ENCODE measurements around the gene MICALL2.

The MICALL2 gene

GRCh38 chr7:1433128-1433920 lies 25.9 kb downstream of the MICALL2 start:
- TF ChIP-seq Cebpa-rat (IDR thresholded peaks at IDR 0.05): no peak
- Histone ChIP-seq H4K20me1 (peaks cover 0 to 17% (median 0%) of the 10 kb centered on the region in 11 experiments; a peak in 1 of 22 replicates), H3K9me3 (replicated peaks in 1 of 11) (no peaks in the 10 kb centered on the region), H3K9ac (no peak overlapping the region), H3K4me2 (peak overlapping the region in 2 of 11 experiments; percentile 49 to 66; a peak in 3 of 22 replicates), H3K27me3 (0 out of 22 replicates have a peak, but pooled peaks cover 0 to 2% (median 0%) of the 10 kb centered on the region in 11 experiments), H3K27ac (no peak overlapping the region), H3K4me1 (peaks cover 9 to 22% (median 16%) of the 10 kb centered on the region in 10 experiments; a peak in 16 of 20 replicates), H3K4me3 (no peak overlapping the region), H3K36me3 (no peaks in the 10 kb centered on the region)

- no peak overlapping the region for H3K4me3 ChIP-seq
- H3K4me2 ChIP-seq: peak overlapping the region in 8 of 11 experiments; percentile 14 to 66 (median 48); a peak in 11 of 22 replicates
- no peak overlapping the region for H3K9ac ChIP-seq
- no peak for TF ChIP-seq Cebpa-rat (IDR thresholded peaks at IDR 0.05)
- H3K27ac ChIP-seq: no peak overlapping the region
- no peaks in the 10 kb centered on the region for H3K9me3 ChIP-seq (replicated peaks in 1 of 11)
- H3K36me3 ChIP-seq: no peaks in the 10 kb centered on the region
- peaks cover 9 to 22% (median 16%) of the 10 kb centered on the region in 10 experiments; a peak in 16 of 20 replicates for H3K4me1 ChIP-seq
- peaks cover 0 to 9% (median 0%) of the 10 kb centered on the region in 11 experiments; a peak in 1 of 22 replicates for H4K20me1 ChIP-seq
- H3K27me3 ChIP-seq: 0 out of 22 replicates have a peak, but pooled peaks cover 0 to 2% (median 0%) of the 10 kb centered on the region in 11 experiments
Observed at GRCh38 chr7:1432411-1433082, 26.7 kb downstream of the MICALL2 start.

- peaks cover 9 to 22% (median 16%) of the 10 kb centered on the region in 10 experiments; a peak in 16 of 20 replicates for H3K4me1 ChIP-seq
- TF ChIP-seq Cebpa-rat (IDR thresholded peaks at IDR 0.05): no peak
- peaks cover 0 to 5% (median 0%) of the 10 kb centered on the region in 11 experiments; a peak in 1 of 22 replicates for H4K20me1 ChIP-seq
- H3K4me3 ChIP-seq: no peak overlapping the region
- H3K9ac ChIP-seq: no peak overlapping the region
- peak overlapping the region in 8 of 11 experiments; percentile 13 to 66 (median 48); a peak in 7 of 22 replicates for H3K4me2 ChIP-seq
- H3K36me3 ChIP-seq: no peaks in the 10 kb centered on the region
- no peaks in the 10 kb centered on the region for H3K9me3 ChIP-seq (replicated peaks in 1 of 11)
- 0 out of 22 replicates have a peak, but pooled peaks cover 0 to 2% (median 0%) of the 10 kb centered on the region in 11 experiments for H3K27me3 ChIP-seq
- no peak overlapping the region for H3K27ac ChIP-seq
Observed at GRCh38 chr7:1431634-1432380, 27.5 kb downstream of the MICALL2 start.

GRCh38 chr7:1431226-1431625 lies 28.0 kb downstream of the MICALL2 start:
- no peak for TF ChIP-seq Cebpa-rat (IDR thresholded peaks at IDR 0.05)
- H3K9ac ChIP-seq: no peak overlapping the region
- H3K27me3 ChIP-seq: 0 out of 22 replicates have a peak, but pooled peaks cover 0 to 2% (median 0%) of the 10 kb centered on the region in 11 experiments
- peaks cover 9 to 22% (median 16%) of the 10 kb centered on the region in 10 experiments; a peak in 16 of 20 replicates for H3K4me1 ChIP-seq
- no peak overlapping the region for H3K4me3 ChIP-seq
- no peak overlapping the region for H3K27ac ChIP-seq
- H4K20me1 ChIP-seq: peaks cover 0 to 5% (median 0%) of the 10 kb centered on the region in 11 experiments; a peak in 1 of 22 replicates
- H3K36me3 ChIP-seq: no peaks in the 10 kb centered on the region
- H3K9me3 ChIP-seq (replicated peaks in 1 of 11): no peaks in the 10 kb centered on the region
- no peak overlapping the region for H3K4me2 ChIP-seq

GRCh38 chr7:1430056-1430845 lies 29.0 kb downstream of the MICALL2 start:
- no peak overlapping the region for H3K4me3 ChIP-seq
- H4K20me1 ChIP-seq: peaks cover 0 to 5% (median 0%) of the 10 kb centered on the region in 11 experiments; a peak in 1 of 22 replicates
- no peaks in the 10 kb centered on the region for H3K9me3 ChIP-seq (replicated peaks in 1 of 11)
- no peak overlapping the region; a peak in 1 of 22 replicates for H3K4me2 ChIP-seq
- peaks cover 9 to 22% (median 16%) of the 10 kb centered on the region in 10 experiments; a peak in 16 of 20 replicates for H3K4me1 ChIP-seq
- H3K27me3 ChIP-seq: 0 out of 22 replicates have a peak, but pooled peaks cover 0 to 2% (median 0%) of the 10 kb centered on the region in 11 experiments
- H3K27ac ChIP-seq: no peak overlapping the region
- no peak for TF ChIP-seq Cebpa-rat (IDR thresholded peaks at IDR 0.05)
- no peaks in the 10 kb centered on the region for H3K36me3 ChIP-seq
- no peak overlapping the region for H3K9ac ChIP-seq

- TF ChIP-seq Cebpa-rat (IDR thresholded peaks at IDR 0.05): no peak
- Histone ChIP-seq H3K27ac (peak overlapping the region in 8 of 11 experiments; percentile 12 to 59 (median 48); a peak in 12 of 22 replicates), H3K4me1 (peaks cover 9 to 22% (median 16%) of the 10 kb centered on the region in 10 experiments; a peak in 16 of 20 replicates), H3K9me3 (replicated peaks in 1 of 11) (no peaks in the 10 kb centered on the region), H3K4me2 (peak overlapping the region in 10 of 11 experiments; percentile 19 to 64 (median 50); a peak in 16 of 22 replicates), H3K36me3 (no peaks in the 10 kb centered on the region), H3K4me3 (no peak overlapping the region), H3K9ac (peak overlapping the region in 10 of 11 experiments; percentile 29 to 66 (median 48); a peak in 18 of 22 replicates), H3K27me3 (peaks cover 0 to 2% (median 0%) of the 10 kb centered on the region in 11 experiments; a peak in 1 of 22 replicates), H4K20me1 (peaks cover 0 to 5% (median 0%) of the 10 kb centered on the region in 11 experiments; a peak in 1 of 22 replicates)
Observed at GRCh38 chr7:1428941-1429501, 30.2 kb downstream of the MICALL2 start.

DNA sequence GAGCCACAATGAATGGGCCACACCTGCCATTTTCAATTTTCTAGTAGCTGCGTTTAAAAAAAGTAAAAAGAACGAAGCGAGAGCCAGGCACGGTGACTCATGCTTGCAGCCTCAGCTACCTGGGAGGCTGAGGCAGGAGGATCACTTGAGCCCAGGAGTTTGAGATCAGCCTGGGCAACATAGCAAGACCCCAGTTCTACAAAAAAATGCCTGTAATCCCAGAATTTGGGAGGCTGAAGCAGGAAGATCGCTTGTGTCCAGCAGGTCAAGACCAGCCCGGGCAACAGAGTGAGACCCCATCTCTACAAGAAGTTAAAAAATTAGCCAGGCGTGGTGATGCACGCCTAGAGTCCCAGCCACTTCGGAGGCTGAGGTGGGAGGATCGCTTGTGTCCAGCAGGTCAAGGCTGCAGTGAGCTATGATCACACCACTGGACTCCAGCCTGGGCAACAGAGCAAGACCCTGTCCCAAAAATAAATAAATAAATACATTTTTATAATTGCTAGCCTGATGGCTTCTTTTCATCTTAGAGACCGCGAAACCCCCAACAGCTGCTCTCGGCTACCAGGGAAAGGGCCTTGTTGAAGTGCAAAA lies 32.1 kb downstream of the MICALL2 start:
- peaks cover 9 to 21% (median 20%) of the 10 kb centered on the region in 10 experiments; a peak in 19 of 20 replicates for H3K4me1 ChIP-seq
- no peak for TF ChIP-seq Cebpa-rat (IDR thresholded peaks at IDR 0.05)
- H3K9me3 ChIP-seq (replicated peaks in 1 of 11): no peaks in the 10 kb centered on the region
- H3K36me3 ChIP-seq: no peaks in the 10 kb centered on the region
- H3K9ac ChIP-seq: no peak overlapping the region
- H4K20me1 ChIP-seq: no peaks in the 10 kb centered on the region
- H3K4me2 ChIP-seq: no peak overlapping the region; a peak in 1 of 22 replicates
- peaks cover 0 to 12% (median 8%) of the 10 kb centered on the region in 11 experiments; a peak in 14 of 22 replicates for H3K27me3 ChIP-seq
- H3K27ac ChIP-seq: no peak overlapping the region
- H3K4me3 ChIP-seq: no peak overlapping the region

Data from BLaER1 treated with 17β-estradiol and CSF1 and Interleukin-3, amounts not matched to agents 10 nM and 100 nM (cell line).